Activated CD4-positive, alpha-beta T cell treated with anti-CD3 and anti-CD28 coated beads for 36 hours (primary cell): ENCODE measurements around the gene CETP. TPM values are rescaled to one million over a fixed set of nuclear protein-coding genes. Genes with fewer than 3 reads are reported as not detected.
A peak's percentile ranks its signal among the peaks of the same experiment; 100 is the strongest.
"Not testable (repeated sequence)": the region's sequence is repeated elsewhere in the genome, so short reads cannot be mapped to it uniquely, and the experiment has no call there.

Experiments used
- ATAC-seq: fragments of 200-7000 bp; cut with Tn5 transposase; one replicate; pipeline ENCODE4 v1.10.0; 2021; ENCODE audit warnings: mild to moderate bottlenecking, moderate library complexity
- CTCF ChIA-PET: fragments of 350-600 bp; sonication (Branson Sonifier 250); formaldehyde crosslinking; loops from one replicate; lab custom pipeline; 2021; ENCODE audit warnings: antibody characterized with exemption; lab: Charles Lee
- POLR2A ChIA-PET: fragments of 350-600 bp; sonication (Branson Sonifier 250); formaldehyde crosslinking; loops from one replicate; lab custom pipeline; 2021; ENCODE audit warnings: antibody characterized with exemption, inconsistent platforms; lab: Charles Lee
- DNase-seq: peaks from one replicate; pipeline ENCODE4 v3.0.0-alpha.2; 2020
- H3K27ac Mint-ChIP-seq: one replicate; pipeline ENCODE4 v1.8.0; 2021; ENCODE audit warnings: mixed read lengths
- H3K27me3 Mint-ChIP-seq: one replicate; pipeline ENCODE4 v1.8.0; 2021; ENCODE audit warnings: mixed read lengths
- H3K36me3 Mint-ChIP-seq: one replicate; pipeline ENCODE4 v1.8.0; 2021; ENCODE audit warnings: low read depth, mixed read lengths
- H3K4me1 Mint-ChIP-seq: one replicate; pipeline ENCODE4 v1.8.0; 2021; ENCODE audit warnings: mixed read lengths
- H3K4me3 Mint-ChIP-seq: one replicate; pipeline ENCODE4 v1.8.0; 2021; ENCODE audit warnings: mild to moderate bottlenecking, moderate library complexity, mixed read lengths
- H3K9me3 Mint-ChIP-seq: one replicate; pipeline ENCODE4 v1.8.0; 2021; ENCODE audit warnings: low read depth, mixed read lengths
- intact Hi-C, 2 experiments: fragments of 100-400 bp; cut with DNase I in 1 of 2; cut with micrococcal nuclease in 1 of 2; formaldehyde crosslinking; loops; one replicate each; pipeline versions ENCODE4 v1.14.2 to v1.15.1; 2022 to 2024; cut with DNase I, micrococcal nuclease
- total RNA-seq, 2 experiments: library from RNA; stranded (reverse); gene quantifications; one replicate each; pipeline ENCODE4 v1.2.3, GENCODE V29; 2021

Gene CETP
- total RNA-seq, 2 experiments from 2014 or later = 0.14 TPM; not detected in 1

- Mint-ChIP-seq H3K4me1 (peaks cover 23% of the 10 kb centered on the region), H3K27me3 (no peaks in the 10 kb centered on the region)
- CTCF ChIA-PET = interaction anchor here (0.5 to 3.3 kb wide), 10 partner anchors 7 to 245 kb away, joined by 3 to 20 read pairs (median 3); no protein-coding TSS in a partner anchor
Measured at GRCh38 chr16:56972403-56973293, 10.9 kb downstream of the CETP start.

GRCh38 chr16:56973294-56973689 lies 11.5 kb downstream of the CETP start:
- Mint-ChIP-seq H3K4me1 (peaks cover 23% of the 10 kb centered on the region), H3K4me3 (no peak overlapping the region), H3K27ac (no peak overlapping the region), H3K9me3 (no peaks in the 10 kb centered on the region), H3K36me3 (peaks cover 3% of the 10 kb centered on the region), H3K27me3 (no peaks in the 10 kb centered on the region)
- intact Hi-C loops = no loop called here
- POLR2A ChIA-PET = no interaction called here
- CTCF ChIA-PET = interaction anchor here (1.3 to 3.3 kb wide), 3 partner anchors 8 to 22 kb away, joined by 4 to 20 read pairs (median 5); no protein-coding TSS in a partner anchor
- DNase-seq (no peak), ATAC-seq (no peak)

More at GRCh38 chr16:56972403-56973293, 10.9 kb downstream of the CETP start:
- H3K9me3 Mint-ChIP-seq = no peaks in the 10 kb centered on the region
- H3K36me3 Mint-ChIP-seq = peaks cover 3% of the 10 kb centered on the region
- ATAC-seq (no peak), DNase-seq (no peak)
- POLR2A ChIA-PET = no interaction called here
- no peak overlapping the region for H3K27ac Mint-ChIP-seq
- intact Hi-C loops = no loop called here
- no peak overlapping the region for H3K4me3 Mint-ChIP-seq

- H3K36me3 Mint-ChIP-seq, intact Hi-C loops, H3K27ac Mint-ChIP-seq, ATAC-seq, H3K27me3 Mint-ChIP-seq, H3K9me3 Mint-ChIP-seq, H3K4me3 Mint-ChIP-seq, DNase-seq, POLR2A ChIA-PET: not testable (repeated sequence)
- CTCF ChIA-PET = interaction anchor here (1.3 to 3.3 kb wide), 2 partner anchors 8 to 23 kb away, joined by 5 to 20 read pairs; no protein-coding TSS in a partner anchor
- peaks cover 23% of the 10 kb centered on the region for H3K4me1 Mint-ChIP-seq
Measured at GRCh38 chr16:56973899-56974298, 12.1 kb downstream of the CETP start.

- ChIA-PET CTCF (interaction anchor here (0.6 to 3.3 kb wide), 3 partner anchors 9 to 17 kb away, joined by 3 to 20 read pairs (median 4); no protein-coding TSS in a partner anchor), POLR2A (no interaction called here)
- Mint-ChIP-seq H3K4me3 (no peak overlapping the region), H3K9me3 (no peaks in the 10 kb centered on the region), H3K27ac (peak overlapping the region; percentile 19), H3K36me3 (peaks cover 3% of the 10 kb centered on the region), H3K4me1 (peaks cover 23% of the 10 kb centered on the region), H3K27me3 (no peaks in the 10 kb centered on the region)
- no peak for ATAC-seq
- no peak for DNase-seq
- intact Hi-C loops = no loop called here
Measured at GRCh38 chr16:56974549-56975300, 13.0 kb downstream of the CETP start.

GRCh38 chr16:56975714-56976113 lies 14.0 kb downstream of the CETP start:
- DNase-seq (no peak), ATAC-seq (no peak)
- Mint-ChIP-seq H3K27me3 (no peaks in the 10 kb centered on the region), H3K9me3 (no peaks in the 10 kb centered on the region), H3K4me3 (no peak overlapping the region), H3K36me3 (peaks cover 3% of the 10 kb centered on the region), H3K27ac (no peak overlapping the region), H3K4me1 (peaks cover 24% of the 10 kb centered on the region)
- CTCF ChIA-PET = interaction anchor here (3.3 kb wide), 1 partner anchor 10 kb away, joined by 20 read pairs; no protein-coding TSS in a partner anchor
- POLR2A ChIA-PET = no interaction called here
- intact Hi-C loops = no loop called here

GRCh38 chr16:56977216-56977615 lies 15.5 kb downstream of the CETP start:
- Mint-ChIP-seq H3K4me1 (peaks cover 38% of the 10 kb centered on the region), H3K27ac (no peak overlapping the region), H3K36me3 (peaks cover 9% of the 10 kb centered on the region), H3K4me3 (no peak overlapping the region), H3K27me3 (no peaks in the 10 kb centered on the region), H3K9me3 (no peaks in the 10 kb centered on the region)
- intact Hi-C loops = no loop called here
- CTCF ChIA-PET = interaction anchor here (0.9 to 1.3 kb wide), 3 partner anchors 11 to 12 kb away, joined by 3 to 4 read pairs (median 3); partner anchors contain the start of gene NLRC5
- DNase-seq (no peak), ATAC-seq (no peak)
- POLR2A ChIA-PET = no interaction called here

GRCh38 chr16:56977823-56978430 lies 16.2 kb downstream of the CETP start:
- H3K4me3 Mint-ChIP-seq = no peak overlapping the region
- no peaks in the 10 kb centered on the region for H3K27me3 Mint-ChIP-seq
- H3K36me3 Mint-ChIP-seq = peaks cover 16% of the 10 kb centered on the region
- DNase-seq (no peak), ATAC-seq (no peak)
- H3K9me3 Mint-ChIP-seq = no peaks in the 10 kb centered on the region
- ChIA-PET CTCF (interaction anchor here (0.5 to 0.9 kb wide), 3 partner anchors 10 to 55 kb away, joined by 3 read pairs; partner anchors contain the start of gene NLRC5), POLR2A (no interaction called here)
- H3K27ac Mint-ChIP-seq = no peak overlapping the region
- peaks cover 43% of the 10 kb centered on the region for H3K4me1 Mint-ChIP-seq
- intact Hi-C loops = no loop called here

- Mint-ChIP-seq H3K4me1 (peaks cover 43% of the 10 kb centered on the region), H3K4me3 (no peak overlapping the region), H3K27me3 (no peaks in the 10 kb centered on the region), H3K36me3 (peaks cover 32% of the 10 kb centered on the region), H3K27ac (no peak overlapping the region), H3K9me3 (no peaks in the 10 kb centered on the region)
- ATAC-seq (no peak), DNase-seq (no peak)
- POLR2A ChIA-PET = interaction anchor here (1.1 kb wide), 1 partner anchor 9 kb away, joined by 3 read pairs; no protein-coding TSS in a partner anchor
- intact Hi-C loops = no loop called here
- CTCF ChIA-PET = interaction anchor here (1.2 kb wide), 1 partner anchor 14 kb away, joined by 3 read pairs; no protein-coding TSS in a partner anchor
Measured at GRCh38 chr16:56980201-56980535, 18.4 kb downstream of the CETP start.

GRCh38 chr16:56980792-56981724 lies 19.3 kb downstream of the CETP start:
- H3K27me3 Mint-ChIP-seq = no peaks in the 10 kb centered on the region
- ATAC-seq (no peak), DNase-seq (no peak)
- H3K9me3 Mint-ChIP-seq = no peaks in the 10 kb centered on the region
- H3K4me1 Mint-ChIP-seq = peaks cover 45% of the 10 kb centered on the region
- H3K36me3 Mint-ChIP-seq = peaks cover 39% of the 10 kb centered on the region
- H3K4me3 Mint-ChIP-seq = no peak overlapping the region
- ChIA-PET CTCF (interaction anchor here (0.9 to 1.3 kb wide), 3 partner anchors 9 to 39 kb away, joined by 3 read pairs; no protein-coding TSS in a partner anchor), POLR2A (interaction anchor here (1.1 kb wide), 1 partner anchor 10 kb away, joined by 3 read pairs; no protein-coding TSS in a partner anchor)
- intact Hi-C loops = no loop called here
- peak overlapping the region; percentile 43 for H3K27ac Mint-ChIP-seq

GRCh38 chr16:56981729-56982271 lies 20.1 kb downstream of the CETP start:
- CTCF ChIA-PET = interaction anchor here (1.3 to 1.4 kb wide), 2 partner anchors 9 to 188 kb away, joined by 3 read pairs; no protein-coding TSS in a partner anchor
- no peak overlapping the region for H3K27ac Mint-ChIP-seq
- DNase-seq = no peak
- H3K4me1 Mint-ChIP-seq = peaks cover 48% of the 10 kb centered on the region
- peaks cover 40% of the 10 kb centered on the region for H3K36me3 Mint-ChIP-seq
- POLR2A ChIA-PET = no interaction called here
- H3K4me3 Mint-ChIP-seq = no peak overlapping the region
- intact Hi-C loops = no loop called here
- no peaks in the 10 kb centered on the region for H3K9me3 Mint-ChIP-seq
- ATAC-seq = no peak
- H3K27me3 Mint-ChIP-seq = no peaks in the 10 kb centered on the region
